Transverse colon (tissue), 4 donors: Measurements from ENCODE around the gene DLG2.

Source experiments
- EP300 ChIP-seq: sonication (generic); formaldehyde crosslinking; IDR thresholded peaks from one replicate; pipeline ENCODE4 v1.6.1; 2017; ENCODE audit warnings: antibody characterized with exemption, low read depth
- POLR2A ChIP-seq: fragments of 450-650 bp; IDR thresholded peaks from one replicate; pipeline ENCODE4 v1.6.1; 2016; ENCODE audit warnings: antibody characterized with exemption, mild to moderate bottlenecking, moderate library complexity
- POLR2AphosphoS5 ChIP-seq, 3 donors: sonication (generic); formaldehyde crosslinking; IDR thresholded peaks; one replicate each; pipeline ENCODE4 v1.6.1; 2016; ENCODE audit warnings: antibody characterized with exemption in 3 of 3
- TF ChIP-seq, protein P1 (sequence below), 5 experiments: fragments of 200-600 bp in 3 of 5; fragments of 450-650 bp in 2 of 5; sonication (generic) in 3 of 5; IDR thresholded peaks; 1 replicate in 2 of 5; 2 replicates in 3 of 5; pipeline ENCODE4 v1.5.1; 2016 to 2017; ENCODE audit warnings: antibody characterized with exemption in 5 of 5, inconsistent platforms in 3 of 5, mild to moderate bottlenecking in 2 of 5, moderate library complexity in 1 of 5

- TF ChIP-seq POLR2A: no peak
- TF ChIP-seq, protein P1, sequence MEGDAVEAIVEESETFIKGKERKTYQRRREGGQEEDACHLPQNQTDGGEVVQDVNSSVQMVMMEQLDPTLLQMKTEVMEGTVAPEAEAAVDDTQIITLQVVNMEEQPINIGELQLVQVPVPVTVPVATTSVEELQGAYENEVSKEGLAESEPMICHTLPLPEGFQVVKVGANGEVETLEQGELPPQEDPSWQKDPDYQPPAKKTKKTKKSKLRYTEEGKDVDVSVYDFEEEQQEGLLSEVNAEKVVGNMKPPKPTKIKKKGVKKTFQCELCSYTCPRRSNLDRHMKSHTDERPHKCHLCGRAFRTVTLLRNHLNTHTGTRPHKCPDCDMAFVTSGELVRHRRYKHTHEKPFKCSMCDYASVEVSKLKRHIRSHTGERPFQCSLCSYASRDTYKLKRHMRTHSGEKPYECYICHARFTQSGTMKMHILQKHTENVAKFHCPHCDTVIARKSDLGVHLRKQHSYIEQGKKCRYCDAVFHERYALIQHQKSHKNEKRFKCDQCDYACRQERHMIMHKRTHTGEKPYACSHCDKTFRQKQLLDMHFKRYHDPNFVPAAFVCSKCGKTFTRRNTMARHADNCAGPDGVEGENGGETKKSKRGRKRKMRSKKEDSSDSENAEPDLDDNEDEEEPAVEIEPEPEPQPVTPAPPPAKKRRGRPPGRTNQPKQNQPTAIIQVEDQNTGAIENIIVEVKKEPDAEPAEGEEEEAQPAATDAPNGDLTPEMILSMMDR (IDR thresholded peaks at IDR 0.05): no peak
- no peak for TF ChIP-seq EP300
- TF ChIP-seq POLR2AphosphoS5 (IDR thresholded peaks at IDR 0.05): no peak
Observed at GRCh38 chr11:83409891-83410290, 2217.3 kb downstream of the DLG2 start.
